Measurements from ENCODE around the gene APOH. TPM values are rescaled to one million over a fixed set of nuclear protein-coding genes. Genes with fewer than 3 reads are reported as not detected.

APOH gene
- total and polyA plus RNA-seq, 12 donors, result 0.11 to 1.7 (median 1.5) TPM; not detected in 7

DNA sequence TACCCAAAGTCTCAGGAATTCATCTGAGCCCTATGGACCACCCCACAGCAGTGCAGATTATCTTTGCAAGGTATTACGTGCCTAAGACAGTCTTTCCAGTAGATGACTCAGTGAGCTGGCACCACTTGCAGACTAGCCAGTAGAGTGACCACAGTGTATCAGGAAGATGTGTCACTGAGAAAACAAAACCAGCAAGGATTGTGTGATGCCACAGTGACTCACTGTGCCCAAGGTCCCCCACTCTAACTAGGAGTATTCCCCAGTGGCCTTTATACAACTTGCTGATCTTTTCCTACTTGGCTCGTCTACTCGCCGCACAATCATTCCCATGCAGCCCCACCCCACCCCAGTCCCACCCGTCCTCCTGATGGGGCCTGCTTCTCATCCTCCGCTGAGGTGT, 46.4 kb upstream of the APOH start:
- WGBS, 4 donors, result 52 to 73% (median 62%) methylated on average over 6 of the region's 6 CpGs
- peaks cover 13 to 22% of the 10 kb centered on the region in 2 donors for H3K4me1 ChIP-seq (replicated peaks in 1 of 2)
- no peaks in the 10 kb centered on the region for H3K9me3 ChIP-seq (replicated peaks in 1 of 3)
- intact Hi-C loops (cut with DNase I), result no loop called here
- H3K27me3 ChIP-seq, result no peaks in the 10 kb centered on the region
- no peaks in the 10 kb centered on the region for H3K36me3 ChIP-seq (replicated peaks in 1 of 2)
- DNase-seq, result peak; percentile 72 to 95 (median 87)
- no peak for TF ChIP-seq POLR2A (IDR thresholded peaks at IDR 0.05)
- TF ChIP-seq, protein P1, sequence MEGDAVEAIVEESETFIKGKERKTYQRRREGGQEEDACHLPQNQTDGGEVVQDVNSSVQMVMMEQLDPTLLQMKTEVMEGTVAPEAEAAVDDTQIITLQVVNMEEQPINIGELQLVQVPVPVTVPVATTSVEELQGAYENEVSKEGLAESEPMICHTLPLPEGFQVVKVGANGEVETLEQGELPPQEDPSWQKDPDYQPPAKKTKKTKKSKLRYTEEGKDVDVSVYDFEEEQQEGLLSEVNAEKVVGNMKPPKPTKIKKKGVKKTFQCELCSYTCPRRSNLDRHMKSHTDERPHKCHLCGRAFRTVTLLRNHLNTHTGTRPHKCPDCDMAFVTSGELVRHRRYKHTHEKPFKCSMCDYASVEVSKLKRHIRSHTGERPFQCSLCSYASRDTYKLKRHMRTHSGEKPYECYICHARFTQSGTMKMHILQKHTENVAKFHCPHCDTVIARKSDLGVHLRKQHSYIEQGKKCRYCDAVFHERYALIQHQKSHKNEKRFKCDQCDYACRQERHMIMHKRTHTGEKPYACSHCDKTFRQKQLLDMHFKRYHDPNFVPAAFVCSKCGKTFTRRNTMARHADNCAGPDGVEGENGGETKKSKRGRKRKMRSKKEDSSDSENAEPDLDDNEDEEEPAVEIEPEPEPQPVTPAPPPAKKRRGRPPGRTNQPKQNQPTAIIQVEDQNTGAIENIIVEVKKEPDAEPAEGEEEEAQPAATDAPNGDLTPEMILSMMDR (IDR thresholded peaks at IDR 0.05), result no peak
- no peak overlapping the region for H3K4me3 ChIP-seq
- peak overlapping the region in 4 of 5 donors; percentile 31 to 78 (median 56) for H3K27ac ChIP-seq

DNA sequence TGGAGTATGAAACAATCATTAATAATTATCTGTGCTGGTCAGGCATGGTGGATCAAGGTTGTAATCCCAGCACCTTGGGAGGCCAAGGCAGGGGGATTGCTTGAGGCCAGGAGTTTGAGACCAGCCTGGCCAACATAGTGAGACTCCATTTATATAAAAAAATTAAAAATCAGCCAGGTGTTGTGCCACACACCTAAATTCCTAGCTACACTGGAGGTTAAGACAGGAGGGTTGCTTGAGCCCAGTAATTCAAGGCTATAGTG, 44.3 kb upstream of the APOH start:
- H3K9me3 ChIP-seq (replicated peaks in 1 of 3), result no peaks in the 10 kb centered on the region
- peaks cover 13 to 22% of the 10 kb centered on the region in 2 donors for H3K4me1 ChIP-seq (replicated peaks in 1 of 2)
- intact Hi-C loops (cut with DNase I), result no loop called here
- H3K36me3 ChIP-seq (replicated peaks in 1 of 2), result no peaks in the 10 kb centered on the region
- no peak for TF ChIP-seq POLR2A (IDR thresholded peaks at IDR 0.05)
- TF ChIP-seq, protein P1 (IDR thresholded peaks at IDR 0.05), result no peak
- no peak overlapping the region for H3K4me3 ChIP-seq
- peak overlapping the region in 1 of 5 donors; percentile 64 for H3K27ac ChIP-seq
- no peaks in the 10 kb centered on the region for H3K27me3 ChIP-seq
- no peak for DNase-seq

DNA sequence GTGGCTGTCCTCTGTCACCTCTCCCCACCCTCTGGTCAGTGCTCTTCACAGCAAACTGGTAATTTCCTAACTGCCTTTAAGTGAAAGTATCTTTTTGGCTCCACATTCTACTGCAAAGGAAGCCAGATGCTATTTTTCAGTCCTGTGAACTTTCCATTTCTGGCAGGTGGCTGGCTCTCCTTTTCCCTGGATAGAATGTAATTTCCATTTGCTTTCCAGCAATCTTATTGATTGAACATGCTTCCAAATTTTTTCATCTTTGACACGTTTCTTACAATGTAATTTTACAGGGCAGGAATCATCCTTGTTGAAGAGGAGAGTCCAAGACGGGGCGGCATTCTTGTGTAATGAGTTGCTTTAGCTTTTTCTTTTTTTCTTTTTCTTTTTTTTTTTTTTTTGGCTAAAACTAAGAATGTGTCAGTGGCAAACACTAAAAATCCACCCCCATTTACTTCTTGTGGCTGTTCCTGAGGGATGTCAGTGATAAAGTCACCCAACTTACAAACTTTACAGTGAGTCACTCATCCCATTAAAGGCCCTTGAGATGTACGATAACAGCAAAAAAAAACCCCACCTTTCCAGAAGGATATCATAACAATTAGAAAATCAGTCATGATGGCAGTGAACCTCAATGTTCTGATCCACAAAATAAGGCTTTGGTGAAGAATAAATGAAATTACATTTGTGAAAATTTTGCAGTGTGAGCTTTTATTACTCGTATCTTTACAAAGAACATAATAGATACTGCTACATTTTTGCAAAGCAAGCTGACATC, 43.8 kb upstream of the APOH start:
- DNase-seq, result peak in 6 of 7 donors; percentile 31 to 56 (median 41)
- H3K36me3 ChIP-seq (replicated peaks in 1 of 2), result no peaks in the 10 kb centered on the region
- peaks cover 13 to 22% of the 10 kb centered on the region in 2 donors for H3K4me1 ChIP-seq (replicated peaks in 1 of 2)
- H3K4me3 ChIP-seq, result no peak overlapping the region
- no peaks in the 10 kb centered on the region for H3K9me3 ChIP-seq (replicated peaks in 1 of 3)
- WGBS, 4 donors, result 30 to 41% (median 34%) methylated on average over 5 of the region's 5 CpGs
- no peaks in the 10 kb centered on the region for H3K27me3 ChIP-seq
- no peak for TF ChIP-seq POLR2A (IDR thresholded peaks at IDR 0.05)
- TF ChIP-seq, protein P1 (IDR thresholded peaks at IDR 0.05), result no peak
- peak overlapping the region in 2 of 5 donors; percentile 47 to 66 for H3K27ac ChIP-seq
- intact Hi-C loops (cut with DNase I), result no loop called here

DNA sequence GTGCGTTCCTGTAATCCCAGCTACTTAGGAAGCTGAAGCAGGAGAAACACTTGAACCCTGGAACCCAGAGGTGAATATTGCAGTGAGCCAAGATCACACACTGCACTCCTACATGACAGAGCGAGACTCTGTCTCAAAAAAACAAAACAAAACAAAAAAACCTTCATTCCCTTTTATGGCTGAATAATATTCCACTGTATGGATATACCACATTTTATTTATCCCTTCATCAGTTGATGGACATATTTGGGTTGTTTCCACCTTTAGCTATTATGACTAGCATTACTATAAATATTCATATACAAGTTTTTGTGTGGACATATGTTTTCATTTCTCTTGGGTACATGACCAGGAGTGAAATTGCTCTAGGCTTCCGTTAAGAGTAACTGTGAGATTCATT, 42.3 kb upstream of the APOH start:
- intact Hi-C loops (cut with DNase I), result no loop called here

More for the DNA sequence above, 42.3 kb upstream of the APOH start:
- TF ChIP-seq, protein P1 (IDR thresholded peaks at IDR 0.05), result no peak
- TF ChIP-seq POLR2A (IDR thresholded peaks at IDR 0.05), result no peak
- DNase-seq, result no peak
- no peaks in the 10 kb centered on the region for H3K36me3 ChIP-seq (replicated peaks in 1 of 2)
- H3K9me3 ChIP-seq (replicated peaks in 1 of 3), result no peaks in the 10 kb centered on the region
- H3K27me3 ChIP-seq, result no peaks in the 10 kb centered on the region
- H3K4me1 ChIP-seq (replicated peaks in 1 of 2), result peaks cover 13 to 22% of the 10 kb centered on the region in 2 donors
- no peak overlapping the region for H3K4me3 ChIP-seq
- 93 to 97% (median 96%) methylated on average over 3 of the region's 3 CpGs for WGBS, 4 donors
- H3K27ac ChIP-seq, result no peak overlapping the region

Measured in adrenal gland (tissue), 12 donors.